Ishikawa (cell line): ENCODE measurements around the gene GPN2.

ENCODE experiments used
- CEBPB ChIP-seq: IDR thresholded peaks from 2 replicates; pipeline ENCODE4 v1.6.1; 2012
- CREB1 ChIP-seq: IDR thresholded peaks from 2 replicates; pipeline ENCODE4 v1.6.1; 2012; ENCODE audit warnings: low read depth
- EGR1 ChIP-seq: IDR thresholded peaks from 2 replicates; pipeline ENCODE4 v1.6.1; 2012
- EP300 ChIP-seq: IDR thresholded peaks from 2 replicates; pipeline ENCODE4 v1.6.1; 2012; ENCODE audit warnings: borderline replicate concordance
- FOXM1 ChIP-seq: IDR thresholded peaks from 2 replicates; pipeline ENCODE4 v1.6.1; 2012; ENCODE audit warnings: low read depth, borderline replicate concordance
- NFIC ChIP-seq: IDR thresholded peaks from 2 replicates; pipeline ENCODE4 v1.6.1; 2012
- RAD21 ChIP-seq: IDR thresholded peaks from 2 replicates; pipeline ENCODE4 v1.6.1; 2012; ENCODE audit warnings: low read depth
- TAF1 ChIP-seq: IDR thresholded peaks from 2 replicates; pipeline ENCODE4 v1.6.1; 2012; ENCODE audit warnings: low read depth, mild to moderate bottlenecking
- TCF12 ChIP-seq: IDR thresholded peaks from 2 replicates; pipeline ENCODE4 v1.6.1; 2012; ENCODE audit warnings: low read depth
- TEAD4 ChIP-seq: IDR thresholded peaks from 2 replicates; pipeline ENCODE4 v1.6.1; 2012
- YY1 ChIP-seq: IDR thresholded peaks from 2 replicates; pipeline ENCODE4 v1.6.1; 2012; ENCODE audit warnings: low read depth
- ZBTB7A ChIP-seq: IDR thresholded peaks from 2 replicates; pipeline ENCODE4 v1.6.1; 2012; ENCODE audit warnings: low read depth
- TF ChIP-seq, protein P1 (sequence below): IDR thresholded peaks from 2 replicates; pipeline ENCODE4 v1.6.1; 2012
- TF ChIP-seq, protein P2 (sequence below): IDR thresholded peaks from 2 replicates; pipeline ENCODE4 v1.6.1; 2012
- TF ChIP-seq, protein P3 (sequence below): IDR thresholded peaks from 2 replicates; pipeline ENCODE4 v1.6.1; 2012; ENCODE audit warnings: low read depth, mild to moderate bottlenecking

The GPN2 gene

GRCh38 chr1:26856604-26857469 lies 33.2 kb downstream of the GPN2 start:
- TF ChIP-seq CEBPB (no peak), TAF1 (no peak), YY1 (no peak), NFIC (no peak), TCF12 (no peak), TEAD4 (no peak), FOXM1 (no peak), RAD21 (no peak), EP300 (no peak), ZBTB7A (no peak)
- TF ChIP-seq, protein P1, sequence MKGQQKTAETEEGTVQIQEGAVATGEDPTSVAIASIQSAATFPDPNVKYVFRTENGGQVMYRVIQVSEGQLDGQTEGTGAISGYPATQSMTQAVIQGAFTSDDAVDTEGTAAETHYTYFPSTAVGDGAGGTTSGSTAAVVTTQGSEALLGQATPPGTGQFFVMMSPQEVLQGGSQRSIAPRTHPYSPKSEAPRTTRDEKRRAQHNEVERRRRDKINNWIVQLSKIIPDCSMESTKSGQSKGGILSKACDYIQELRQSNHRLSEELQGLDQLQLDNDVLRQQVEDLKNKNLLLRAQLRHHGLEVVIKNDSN: no peak

DNA sequence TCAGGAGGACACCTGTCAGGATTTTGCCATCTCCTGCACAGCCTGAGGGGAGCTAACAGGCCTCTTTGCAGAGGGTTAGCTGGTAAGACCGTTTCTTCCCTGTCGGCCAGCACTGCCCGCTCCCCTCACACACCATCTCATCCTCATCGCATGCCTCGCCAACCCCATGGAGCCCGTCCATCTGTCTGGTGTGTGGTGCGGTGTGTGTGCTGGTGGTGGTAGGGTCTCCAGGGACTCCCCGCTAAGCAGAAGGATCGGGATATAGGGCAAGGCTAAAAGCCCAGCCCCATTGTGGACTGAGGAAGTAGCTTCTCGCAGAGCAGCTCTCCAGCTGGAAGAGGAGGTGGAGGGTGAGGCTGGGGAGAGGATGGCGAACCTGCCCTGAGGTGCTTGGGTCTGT lies 33.9 kb downstream of the GPN2 start:
- no peak for TF ChIP-seq TAF1
- no peak for TF ChIP-seq RAD21
- no peak for TF ChIP-seq FOXM1
- no peak for TF ChIP-seq EGR1
- no peak for TF ChIP-seq NFIC
- TF ChIP-seq EP300: no peak
- no peak for TF ChIP-seq YY1

DNA sequence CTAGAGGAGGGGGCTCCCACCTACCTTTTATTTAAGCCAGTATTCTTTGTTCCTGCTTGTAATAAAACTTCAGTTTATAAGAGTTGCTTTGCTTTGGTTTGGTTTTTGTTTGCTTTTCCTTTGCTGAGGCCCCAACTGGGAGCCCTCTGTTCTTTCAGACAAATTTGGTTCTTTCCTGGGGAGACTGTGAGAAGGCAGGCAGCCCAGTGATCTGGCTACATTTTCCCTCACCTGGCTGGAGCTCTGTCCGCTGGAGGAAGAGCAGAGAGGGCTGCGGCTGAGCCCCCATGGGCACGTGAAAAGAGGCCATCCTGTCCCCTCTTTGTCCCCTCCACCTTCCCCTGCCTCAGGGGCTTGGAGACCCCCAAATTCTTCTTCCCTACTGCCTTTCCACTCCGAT lies 34.4 kb downstream of the GPN2 start:
- TF ChIP-seq, protein P2, sequence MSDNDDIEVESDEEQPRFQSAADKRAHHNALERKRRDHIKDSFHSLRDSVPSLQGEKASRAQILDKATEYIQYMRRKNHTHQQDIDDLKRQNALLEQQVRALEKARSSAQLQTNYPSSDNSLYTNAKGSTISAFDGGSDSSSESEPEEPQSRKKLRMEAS: no peak
- TF ChIP-seq FOXM1 (no peak), NFIC (no peak), CREB1 (no peak), YY1 (no peak), CEBPB (no peak), EP300 (no peak), TEAD4 (no peak), EGR1 (no peak), RAD21 (no peak), ZBTB7A (no peak), TAF1 (no peak), TCF12 (no peak)
- TF ChIP-seq, protein P3, sequence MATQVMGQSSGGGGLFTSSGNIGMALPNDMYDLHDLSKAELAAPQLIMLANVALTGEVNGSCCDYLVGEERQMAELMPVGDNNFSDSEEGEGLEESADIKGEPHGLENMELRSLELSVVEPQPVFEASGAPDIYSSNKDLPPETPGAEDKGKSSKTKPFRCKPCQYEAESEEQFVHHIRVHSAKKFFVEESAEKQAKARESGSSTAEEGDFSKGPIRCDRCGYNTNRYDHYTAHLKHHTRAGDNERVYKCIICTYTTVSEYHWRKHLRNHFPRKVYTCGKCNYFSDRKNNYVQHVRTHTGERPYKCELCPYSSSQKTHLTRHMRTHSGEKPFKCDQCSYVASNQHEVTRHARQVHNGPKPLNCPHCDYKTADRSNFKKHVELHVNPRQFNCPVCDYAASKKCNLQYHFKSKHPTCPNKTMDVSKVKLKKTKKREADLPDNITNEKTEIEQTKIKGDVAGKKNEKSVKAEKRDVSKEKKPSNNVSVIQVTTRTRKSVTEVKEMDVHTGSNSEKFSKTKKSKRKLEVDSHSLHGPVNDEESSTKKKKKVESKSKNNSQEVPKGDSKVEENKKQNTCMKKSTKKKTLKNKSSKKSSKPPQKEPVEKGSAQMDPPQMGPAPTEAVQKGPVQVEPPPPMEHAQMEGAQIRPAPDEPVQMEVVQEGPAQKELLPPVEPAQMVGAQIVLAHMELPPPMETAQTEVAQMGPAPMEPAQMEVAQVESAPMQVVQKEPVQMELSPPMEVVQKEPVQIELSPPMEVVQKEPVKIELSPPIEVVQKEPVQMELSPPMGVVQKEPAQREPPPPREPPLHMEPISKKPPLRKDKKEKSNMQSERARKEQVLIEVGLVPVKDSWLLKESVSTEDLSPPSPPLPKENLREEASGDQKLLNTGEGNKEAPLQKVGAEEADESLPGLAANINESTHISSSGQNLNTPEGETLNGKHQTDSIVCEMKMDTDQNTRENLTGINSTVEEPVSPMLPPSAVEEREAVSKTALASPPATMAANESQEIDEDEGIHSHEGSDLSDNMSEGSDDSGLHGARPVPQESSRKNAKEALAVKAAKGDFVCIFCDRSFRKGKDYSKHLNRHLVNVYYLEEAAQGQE: no peak
- TF ChIP-seq, protein P1: no peak

GRCh38 chr1:26854906-26855305 lies 35.2 kb downstream of the GPN2 start:
- no peak for TF ChIP-seq YY1
- TF ChIP-seq FOXM1: no peak
- TF ChIP-seq TCF12: no peak
- TF ChIP-seq, protein P1: no peak
- no peak for TF ChIP-seq EP300
- no peak for TF ChIP-seq EGR1
- TF ChIP-seq RAD21: no peak
- no peak for TF ChIP-seq CREB1
- no peak for TF ChIP-seq ZBTB7A
- TF ChIP-seq TAF1: no peak
- TF ChIP-seq, protein P2: no peak
- TF ChIP-seq NFIC: no peak
- TF ChIP-seq TEAD4: no peak
- TF ChIP-seq, protein P3: no peak
- TF ChIP-seq CEBPB: no peak

GRCh38 chr1:26853600-26853999 lies 36.5 kb downstream of the GPN2 start:
- TF ChIP-seq FOXM1 (no peak), TCF12 (no peak), RAD21 (no peak), TAF1 (no peak), YY1 (no peak)
- TF ChIP-seq, protein P1: no peak
